H9 (cell line): ENCODE measurements around the gene C3orf52. TPM values are rescaled to one million over a fixed set of nuclear protein-coding genes. Genes with fewer than 3 reads are reported as not detected.

Experiments used
- DNase-seq: peaks from one replicate; pipeline ENCODE4 v3.0.0-alpha.2; 2017
- H2AFZ ChIP-seq: one replicate; pipeline ENCODE4 v1.6.1; 2013; ENCODE audit warnings: mild to moderate bottlenecking, low read length, control low read depth, moderate library complexity
- H2AK5ac ChIP-seq: 2 replicates; pipeline ENCODE4 v1.6.1; 2013; ENCODE audit warnings: low read length, control low read depth, mixed read lengths; ENCODE audit not compliant: insufficient read length
- H2BK120ac ChIP-seq: one replicate; pipeline ENCODE4 v1.6.1; 2013; ENCODE audit warnings: low read depth, mild to moderate bottlenecking, low read length, control low read depth, inconsistent platforms; ENCODE audit not compliant: poor library complexity, severe bottlenecking
- H2BK12ac ChIP-seq: 2 replicates; pipeline ENCODE4 v1.6.1; 2013; ENCODE audit warnings: low read length, control low read depth, mixed read lengths, low read depth; ENCODE audit not compliant: insufficient read length
- H2BK15ac ChIP-seq: 2 replicates; pipeline ENCODE4 v1.6.1; 2013; ENCODE audit warnings: low read depth, low read length, control low read depth
- H2BK20ac ChIP-seq: one replicate; pipeline ENCODE4 v1.6.1; 2013; ENCODE audit warnings: low read depth, mild to moderate bottlenecking, low read length, control low read depth, inconsistent platforms; ENCODE audit not compliant: poor library complexity, severe bottlenecking
- H2BK5ac ChIP-seq: 2 replicates; pipeline ENCODE4 v1.6.1; 2013; ENCODE audit warnings: low read length, control low read depth, mixed read lengths; ENCODE audit not compliant: insufficient read length
- H3K14ac ChIP-seq: 2 replicates; pipeline ENCODE4 v1.6.1; 2013; ENCODE audit warnings: low read length, control low read depth; ENCODE audit not compliant: insufficient read depth
- H3K18ac ChIP-seq: 2 replicates; pipeline ENCODE4 v1.6.1; 2013; ENCODE audit warnings: low read depth, mild to moderate bottlenecking, mixed read lengths, low read length, control low read depth; ENCODE audit not compliant: insufficient read length
- H3K23ac ChIP-seq: 2 replicates; pipeline ENCODE4 v1.6.1; 2013; ENCODE audit warnings: low read length, control low read depth, mixed read lengths, low read depth; ENCODE audit not compliant: insufficient read length
- H3K23me2 ChIP-seq: 2 replicates; pipeline ENCODE4 v1.6.1; 2013; ENCODE audit warnings: low read depth, mild to moderate bottlenecking, mixed read lengths, low read length, control low read depth; ENCODE audit not compliant: insufficient read length, poor library complexity, severe bottlenecking
- H3K27ac ChIP-seq: 2 replicates; pipeline ENCODE4 v1.5.1; 2013; ENCODE audit warnings: low read length, control low read depth, mixed read lengths, low read depth; ENCODE audit not compliant: insufficient read length
- H3K27me3 ChIP-seq: 2 replicates; pipeline ENCODE4 v1.6.1; 2013; ENCODE audit warnings: low read length, control low read depth, inconsistent platforms; ENCODE audit not compliant: insufficient read depth
- H3K4ac ChIP-seq: 2 replicates; pipeline ENCODE4 v1.6.1; 2013; ENCODE audit warnings: low read depth, mild to moderate bottlenecking, control low read depth, inconsistent platforms, low read length, moderate library complexity
- H3K4me1 ChIP-seq: 2 replicates; pipeline ENCODE4 v1.6.1; 2013; ENCODE audit warnings: low read length, control low read depth, inconsistent platforms; ENCODE audit not compliant: insufficient read depth
- H3K4me2 ChIP-seq: 2 replicates; pipeline ENCODE4 v1.6.1; 2013; ENCODE audit warnings: low read length, control low read depth, mixed read lengths; ENCODE audit not compliant: insufficient read length, insufficient read depth
- H3K56ac ChIP-seq: 2 replicates; pipeline ENCODE4 v1.6.1; 2013; ENCODE audit warnings: low read depth, mild to moderate bottlenecking, mixed read lengths, low read length, control low read depth; ENCODE audit not compliant: insufficient read length
- H3K79me1 ChIP-seq: 2 replicates; pipeline ENCODE4 v1.6.1; 2013; ENCODE audit warnings: low read depth, mild to moderate bottlenecking, moderate library complexity, low read length, control low read depth, inconsistent platforms; ENCODE audit not compliant: insufficient read depth, poor library complexity, severe bottlenecking
- H3K79me2 ChIP-seq: 2 replicates; pipeline ENCODE4 v1.6.1; 2013; ENCODE audit warnings: low read length, control low read depth, inconsistent platforms; ENCODE audit not compliant: insufficient read depth
- H3K9ac ChIP-seq: 2 replicates; pipeline ENCODE4 v1.6.1; 2013; ENCODE audit warnings: low read length, control low read depth, mixed read lengths; ENCODE audit not compliant: insufficient read length; ENCODE audit errors: extremely low read depth
- H3K9me3 ChIP-seq: one replicate; pipeline ENCODE4 v1.6.1; 2013; ENCODE audit warnings: low read depth, low read length, inconsistent platforms; ENCODE audit not compliant: control insufficient read depth
- H3T11ph ChIP-seq: one replicate; pipeline ENCODE4 v1.6.1; 2013; ENCODE audit warnings: mild to moderate bottlenecking, low read length, control low read depth, inconsistent platforms
- H4K20me1 ChIP-seq: one replicate; pipeline ENCODE4 v1.6.1; 2013; ENCODE audit not compliant: control insufficient read depth, insufficient read length, insufficient read depth
- H4K5ac ChIP-seq: 2 replicates; pipeline ENCODE4 v1.6.1; 2013; ENCODE audit warnings: low read depth, mild to moderate bottlenecking, mixed read lengths, low read length, control low read depth; ENCODE audit not compliant: insufficient read length
- H4K8ac ChIP-seq: replicated peaks from 2 replicates; pipeline ENCODE4 v1.6.1; 2013; ENCODE audit warnings: low read length, control low read depth, mixed read lengths, low read depth; ENCODE audit not compliant: insufficient read length
- H4K91ac ChIP-seq: 2 replicates; pipeline ENCODE4 v1.6.1; 2013; ENCODE audit warnings: low read depth, mild to moderate bottlenecking, moderate library complexity, mixed read lengths, low read length, control low read depth; ENCODE audit not compliant: insufficient read length
- H3K27ac Mint-ChIP-seq, 3 experiments: 2 replicates in 2 of 3; 3 replicates in 1 of 3; pipeline ENCODE4 v1.8.0; 2020 to 2021; ENCODE audit warnings: mixed read lengths in 3 of 3, mild to moderate bottlenecking in 1 of 3, moderate library complexity in 1 of 3
- H3K27me3 Mint-ChIP-seq: 2 replicates; pipeline ENCODE4 v1.8.0; 2021; ENCODE audit warnings: low read depth, mild to moderate bottlenecking, moderate library complexity, mixed read lengths
- H3K36me3 Mint-ChIP-seq, 3 experiments: 2 replicates in 2 of 3; 3 replicates in 1 of 3; pipeline ENCODE4 v1.8.0; 2020 to 2021; ENCODE audit warnings: low read depth in 3 of 3, mixed read lengths in 3 of 3; ENCODE audit not compliant: insufficient read depth in 1 of 3
- H3K4me1 Mint-ChIP-seq, 2 experiments: 2 replicates each; pipeline ENCODE4 v1.8.0; 2020; ENCODE audit warnings: mixed read lengths in 2 of 2
- H3K4me3 Mint-ChIP-seq, 2 experiments: 2 replicates in 1 of 2; 3 replicates in 1 of 2; pipeline ENCODE4 v1.8.0; 2020 to 2021; ENCODE audit warnings: mild to moderate bottlenecking in 2 of 2, mixed read lengths in 2 of 2, moderate library complexity in 1 of 2
- H3K9me3 Mint-ChIP-seq, 2 experiments: 2 replicates in 1 of 2; 3 replicates in 1 of 2; pipeline ENCODE4 v1.8.0; 2020; ENCODE audit warnings: mild to moderate bottlenecking in 2 of 2, mixed read lengths in 2 of 2, moderate library complexity in 1 of 2
- WGBS: extraction: QIAGEN DNeasy Blood & Tissue Kit; methylation state at CpG from one replicate; pipeline ENCODE4 v1.1.7; 2013; ENCODE audit warnings: missing lambda C conversion rate, low lambda C conversion rate, mixed read lengths; ENCODE audit not compliant: insufficient read length; ENCODE audit errors: extremely low coverage; 5-methylcytosine and 5-hydroxymethylcytosine counted together
- total RNA-seq: library from RNA; stranded (reverse); gene quantifications from 2 replicates; pipeline ENCODE4 v1.2.1, GENCODE V29; 2021
- TF ChIP-seq, protein P1 (sequence below): fragments of 200-600 bp; sonication (generic); conservative IDR thresholded peaks from 3 replicates; pipeline ENCODE4 v1.8.0; 2021; ENCODE audit warnings: antibody characterized with exemption, mild to moderate bottlenecking

The C3orf52 gene
- total RNA-seq, 1 experiment from 2014 or later, result 11.2 TPM

- Mint-ChIP-seq H3K27ac (no peak overlapping the region), H3K36me3 (no peaks in the 10 kb centered on the region; a peak in 1 of 7 replicates), H3K4me3 (no peak overlapping the region), H3K27me3 (peaks cover 2% of the 10 kb centered on the region), H3K4me1 (peaks cover 8 to 11% of the 10 kb centered on the region in 2 experiments), H3K9me3 (peaks cover 0 to 3% of the 10 kb centered on the region in 2 experiments; a peak in 2 of 5 replicates)
- no peak overlapping the region for H4K5ac ChIP-seq
- no CpG with 5 or more reads among the region's 2 CpGs for WGBS
- H3K18ac ChIP-seq, result no peak overlapping the region
- no peaks in the 10 kb centered on the region for H3K79me1 ChIP-seq
- H3K23me2 ChIP-seq, result no peaks in the 10 kb centered on the region
- no peak overlapping the region for H3K23ac ChIP-seq
- no peak overlapping the region for H3T11ph ChIP-seq
- H3K4ac ChIP-seq, result no peak overlapping the region
- no peak overlapping the region for H4K91ac ChIP-seq
- H2AK5ac ChIP-seq, result no peak overlapping the region
- H3K14ac ChIP-seq, result no peak overlapping the region
- no peak overlapping the region for H2BK120ac ChIP-seq
- no peaks in the 10 kb centered on the region for H3K27me3 ChIP-seq
- H4K8ac ChIP-seq, result no peak overlapping the region
- H3K9ac ChIP-seq, result no peak overlapping the region
- TF ChIP-seq, protein P1, sequence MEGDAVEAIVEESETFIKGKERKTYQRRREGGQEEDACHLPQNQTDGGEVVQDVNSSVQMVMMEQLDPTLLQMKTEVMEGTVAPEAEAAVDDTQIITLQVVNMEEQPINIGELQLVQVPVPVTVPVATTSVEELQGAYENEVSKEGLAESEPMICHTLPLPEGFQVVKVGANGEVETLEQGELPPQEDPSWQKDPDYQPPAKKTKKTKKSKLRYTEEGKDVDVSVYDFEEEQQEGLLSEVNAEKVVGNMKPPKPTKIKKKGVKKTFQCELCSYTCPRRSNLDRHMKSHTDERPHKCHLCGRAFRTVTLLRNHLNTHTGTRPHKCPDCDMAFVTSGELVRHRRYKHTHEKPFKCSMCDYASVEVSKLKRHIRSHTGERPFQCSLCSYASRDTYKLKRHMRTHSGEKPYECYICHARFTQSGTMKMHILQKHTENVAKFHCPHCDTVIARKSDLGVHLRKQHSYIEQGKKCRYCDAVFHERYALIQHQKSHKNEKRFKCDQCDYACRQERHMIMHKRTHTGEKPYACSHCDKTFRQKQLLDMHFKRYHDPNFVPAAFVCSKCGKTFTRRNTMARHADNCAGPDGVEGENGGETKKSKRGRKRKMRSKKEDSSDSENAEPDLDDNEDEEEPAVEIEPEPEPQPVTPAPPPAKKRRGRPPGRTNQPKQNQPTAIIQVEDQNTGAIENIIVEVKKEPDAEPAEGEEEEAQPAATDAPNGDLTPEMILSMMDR, result no peak
- no peaks in the 10 kb centered on the region for H3K9me3 ChIP-seq
- H2BK20ac ChIP-seq, result no peak overlapping the region
- H3K4me1 ChIP-seq, result no peaks in the 10 kb centered on the region; the same call in 1 of the 2 replicates
- no peak overlapping the region for H3K4me2 ChIP-seq
- no peaks in the 10 kb centered on the region for H3K79me2 ChIP-seq
- H2BK5ac ChIP-seq, result no peak overlapping the region
- H2BK15ac ChIP-seq, result no peak overlapping the region
- H2AFZ ChIP-seq, result no peak overlapping the region
- H2BK12ac ChIP-seq, result no peak overlapping the region
- no peak overlapping the region for H3K27ac ChIP-seq
- no peaks in the 10 kb centered on the region for H4K20me1 ChIP-seq
- H3K56ac ChIP-seq, result no peak overlapping the region
- DNase-seq, result no peak
These were observed 12.2 kb upstream of the C3orf52 start for GRCh38 chr3:112074006-112074405.
